ENCODE results near the gene IGSF3.

The IGSF3 gene

GRCh38 chr1:116531917-116532316, 135.6 kb downstream of the IGSF3 start:
- DNase-seq (ENCODE audit: low read depth in 2 of 2), result no peak
- no peak for TF ChIP-seq CTCF (IDR thresholded peaks at IDR 0.05; ENCODE audit: low read depth, low read length)
- H3K4me3 ChIP-seq (replicated peaks in 1 of 2; ENCODE audit: low read depth in 2 of 2, low read length in 2 of 2), result no peak overlapping the region

- no peak for TF ChIP-seq CTCF (IDR thresholded peaks at IDR 0.05; ENCODE audit: low read depth, low read length)
- DNase-seq (ENCODE audit: low read depth in 2 of 2), result no peak
- H3K4me3 ChIP-seq (replicated peaks in 1 of 2; ENCODE audit: low read depth in 2 of 2, low read length in 2 of 2), result no peak overlapping the region
Observed at GRCh38 chr1:116529681-116530080, 137.9 kb downstream of the IGSF3 start.

DNA sequence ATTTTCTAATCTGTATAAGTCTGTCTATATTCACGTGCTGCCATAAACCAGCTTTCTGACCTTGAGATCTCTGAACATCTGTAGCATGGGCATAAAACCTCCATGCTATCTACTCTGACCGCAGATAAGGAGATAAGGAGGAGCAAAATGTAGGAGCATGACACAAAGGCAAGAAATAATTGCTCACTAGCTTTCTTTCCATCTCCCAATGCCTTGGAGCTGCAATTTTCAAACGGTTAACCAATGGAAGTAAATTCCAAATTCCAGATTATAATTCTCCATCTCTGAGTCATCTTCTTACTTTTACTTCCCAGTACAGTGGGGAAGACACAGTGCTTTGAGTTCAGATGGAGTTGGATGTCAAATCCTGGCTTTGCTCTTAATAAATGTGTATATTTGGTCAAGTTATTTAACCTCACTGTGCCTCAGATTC, 138.3 kb downstream of the IGSF3 start:
- TF ChIP-seq CTCF (IDR thresholded peaks at IDR 0.05; ENCODE audit: low read depth, low read length), result no peak
- no peak for DNase-seq (ENCODE audit: low read depth in 2 of 2)
- H3K4me3 ChIP-seq (replicated peaks in 1 of 2; ENCODE audit: low read depth in 2 of 2, low read length in 2 of 2), result no peak overlapping the region

GRCh38 chr1:116528329-116529083, 139.0 kb downstream of the IGSF3 start:
- TF ChIP-seq CTCF (IDR thresholded peaks at IDR 0.05; ENCODE audit: low read depth, low read length), result no peak
- DNase-seq (ENCODE audit: low read depth in 2 of 2), result no peak
- no peak overlapping the region for H3K4me3 ChIP-seq (replicated peaks in 1 of 2; ENCODE audit: low read depth in 2 of 2, low read length in 2 of 2)

DNA sequence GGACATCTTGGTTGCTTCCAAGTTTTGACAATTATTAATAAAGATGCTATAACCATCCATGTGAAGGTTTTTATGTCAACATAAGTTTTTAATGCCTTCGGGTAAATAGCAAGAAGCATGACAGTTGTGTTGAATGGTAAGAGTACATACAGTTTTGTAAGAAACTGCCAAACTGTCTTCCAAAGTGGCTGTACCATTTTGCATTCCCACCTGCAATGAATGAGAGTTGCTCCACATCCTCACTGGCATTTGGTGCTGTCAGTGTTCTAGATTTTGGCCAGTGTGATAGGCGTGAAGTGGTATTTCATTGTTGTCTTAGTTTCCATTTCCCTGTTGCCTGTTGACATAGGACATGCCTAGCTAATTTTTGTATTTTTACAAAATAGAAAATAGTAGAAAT, 142.1 kb downstream of the IGSF3 start:
- no peak overlapping the region for H3K4me3 ChIP-seq (replicated peaks in 1 of 2; ENCODE audit: low read depth in 2 of 2, low read length in 2 of 2)
- DNase-seq (ENCODE audit: low read depth in 2 of 2), result no peak
- no peak for TF ChIP-seq CTCF (IDR thresholded peaks at IDR 0.05; ENCODE audit: low read depth, low read length)
